Ureter (tissue), 1 donor: ENCODE results near the gene CTNNB1. TPM values are rescaled to one million over a fixed set of nuclear protein-coding genes. Genes with fewer than 3 reads are reported as not detected.

Experiments
- DNase-seq: peaks from one replicate; pipeline ENCODE4 v3.0.0-alpha.2; 2020; ENCODE audit warnings: low spot score
- total RNA-seq: library from RNA; stranded (reverse); gene quantifications from one replicate; pipeline ENCODE4 v1.2.4, GENCODE V29; 2023
- donor health status: DM: yes; HTN: yes; CAD: no.

Gene CTNNB1
- total RNA-seq, 1 donor from 2014 or later = 335 TPM

DNA sequence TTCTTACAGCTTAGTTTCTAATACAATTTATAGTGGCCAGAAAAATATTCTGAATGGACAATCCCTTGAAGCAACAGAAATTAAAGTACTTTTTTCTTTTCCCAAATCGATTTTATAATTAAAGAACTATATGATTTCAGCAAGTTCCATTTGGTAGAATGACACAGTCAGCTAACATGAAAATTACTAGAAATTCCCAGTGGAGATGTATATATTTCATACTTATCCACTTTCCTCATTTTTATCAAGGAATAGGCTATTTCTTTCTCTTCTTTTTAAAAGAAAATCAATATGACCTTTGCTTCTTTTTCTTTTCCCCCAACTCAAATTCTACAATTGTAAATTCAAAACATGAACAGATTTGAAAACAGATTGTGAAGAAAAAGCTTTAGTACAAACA lies 6.4 kb upstream of the CTNNB1 start:
- no peak for DNase-seq

DNA sequence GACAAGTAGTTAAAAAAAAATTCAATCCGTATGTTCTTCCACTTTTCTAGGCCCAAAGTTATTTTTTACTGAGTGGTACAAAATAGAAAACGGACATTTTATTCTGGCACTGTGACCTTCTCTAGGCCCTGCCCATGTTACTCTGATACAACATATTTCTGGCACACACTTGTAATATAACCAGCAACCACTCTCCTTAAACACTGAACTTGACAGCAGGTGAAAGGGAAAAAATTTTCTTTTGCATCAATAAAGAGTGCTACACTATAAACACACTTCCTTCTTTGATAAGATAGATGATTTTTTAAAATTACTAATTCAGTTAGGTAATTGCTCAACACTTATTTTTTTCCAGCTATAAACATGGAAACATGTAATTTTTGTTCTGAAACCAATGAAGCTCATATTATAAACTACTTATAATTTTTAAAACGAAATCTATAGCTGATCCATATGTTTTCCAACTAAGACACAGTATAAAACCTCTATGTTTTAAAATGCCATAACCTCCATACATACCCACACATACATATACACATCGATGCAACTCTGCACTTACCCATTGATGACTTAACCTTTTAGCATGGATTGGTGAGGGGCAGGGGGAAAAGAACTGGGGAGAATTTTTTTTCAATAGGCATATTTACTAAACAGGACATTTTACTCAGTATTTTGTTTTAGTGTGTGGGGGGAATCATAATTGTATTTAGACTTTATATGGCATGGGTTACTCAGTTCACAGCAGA lies 5.3 kb upstream of the CTNNB1 start:
- no peak for DNase-seq

DNA sequence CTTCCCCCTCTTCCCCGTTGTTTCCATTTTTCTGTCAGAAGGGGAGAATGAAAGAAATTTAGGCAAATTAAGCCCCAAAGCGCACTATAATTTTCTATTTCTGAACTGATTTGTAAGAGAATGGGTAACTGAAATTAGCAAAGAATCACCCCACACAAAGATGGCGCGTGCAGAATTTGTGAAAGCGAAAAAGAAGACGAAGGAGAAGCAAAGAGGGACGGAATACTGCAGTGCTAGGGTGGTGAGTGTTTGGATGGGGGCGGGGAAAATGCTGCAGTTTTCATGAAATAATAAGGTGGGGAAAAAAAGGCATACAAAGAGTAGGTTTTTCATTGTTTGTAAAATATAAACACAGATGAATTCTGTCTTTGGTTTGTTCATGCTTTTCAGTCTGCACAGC lies 4.6 kb upstream of the CTNNB1 start:
- no peak for DNase-seq

DNA sequence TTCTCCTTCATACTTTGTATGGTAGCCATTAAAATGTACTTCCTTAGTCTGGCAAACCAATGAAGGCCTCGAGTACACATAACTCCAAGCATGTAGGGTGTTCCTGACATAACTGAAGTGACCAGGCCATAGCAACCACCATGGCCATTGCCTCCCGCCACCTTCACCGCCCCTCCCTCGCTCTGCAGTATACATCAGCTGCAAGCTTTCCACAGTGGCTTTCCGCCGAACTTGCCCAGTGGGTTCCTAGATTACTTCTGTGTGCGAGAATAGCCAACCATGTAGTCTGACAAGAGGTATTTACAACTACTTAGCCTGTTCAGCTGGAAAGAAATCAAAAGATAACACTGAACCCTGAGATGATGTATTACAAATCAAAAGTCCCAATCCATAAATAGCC lies 3.4 kb upstream of the CTNNB1 start:
- no peak for DNase-seq

DNA sequence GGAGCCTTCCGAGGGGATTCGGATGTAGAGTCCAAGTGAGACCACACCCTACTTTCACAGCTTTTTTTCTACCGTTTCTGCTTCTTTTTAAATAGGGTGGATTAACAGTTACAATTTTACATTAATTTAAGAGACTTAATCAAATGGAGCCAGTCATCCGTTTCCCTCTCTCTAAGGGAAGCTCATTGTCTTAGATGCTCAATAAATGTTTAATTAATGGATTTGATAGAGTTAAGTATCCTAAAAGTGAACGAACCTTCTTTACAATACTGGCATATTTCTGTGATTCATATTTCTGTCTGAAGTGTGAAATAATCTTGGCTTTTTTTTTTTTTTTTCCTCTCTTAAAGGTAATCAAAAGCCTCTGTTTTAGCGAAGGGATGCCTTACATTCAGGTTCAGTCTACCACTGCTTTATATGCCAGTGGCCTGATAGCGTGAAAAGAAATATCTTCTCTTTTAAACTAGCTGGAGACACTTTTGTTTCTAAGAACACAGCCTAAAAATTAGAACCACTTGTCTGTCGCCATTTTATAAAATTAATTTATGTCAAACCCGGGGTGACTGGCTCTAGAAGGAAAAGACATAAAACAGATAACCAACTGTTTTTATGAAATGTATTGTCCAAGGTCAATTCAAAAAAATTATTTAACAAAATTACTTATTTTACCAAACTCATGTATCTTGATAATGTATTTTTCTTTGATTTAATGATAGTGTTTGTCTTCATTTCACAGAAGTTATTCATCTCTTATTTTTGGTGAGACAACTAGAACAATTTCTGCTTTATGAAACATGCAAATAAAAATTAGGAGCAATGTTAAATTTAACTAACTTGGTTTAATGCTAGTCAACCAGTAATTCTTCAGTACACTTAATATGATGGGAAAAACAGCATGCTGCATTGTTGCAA lies 2.5 kb upstream of the CTNNB1 start:
- DNase-seq = no peak

DNA sequence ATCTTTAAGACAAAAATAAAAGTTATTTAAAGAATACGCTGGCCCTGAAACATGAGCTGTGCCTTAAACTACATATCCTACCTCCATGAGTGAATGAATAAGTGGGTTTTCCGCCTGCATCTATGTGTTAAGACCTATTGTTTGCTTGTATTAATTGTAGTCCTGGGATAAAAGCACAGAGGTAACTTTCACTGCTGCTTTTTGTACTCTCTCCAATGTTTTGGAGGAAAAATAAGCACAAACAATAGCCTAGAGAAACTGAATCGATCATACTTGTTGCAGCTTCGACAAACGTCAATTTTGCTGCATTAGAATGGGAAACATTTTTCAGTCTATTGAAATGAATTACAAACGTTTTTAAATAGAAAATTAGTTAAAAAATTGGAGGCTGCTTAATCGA lies 1.3 kb upstream of the CTNNB1 start:
- DNase-seq = no peak

DNA sequence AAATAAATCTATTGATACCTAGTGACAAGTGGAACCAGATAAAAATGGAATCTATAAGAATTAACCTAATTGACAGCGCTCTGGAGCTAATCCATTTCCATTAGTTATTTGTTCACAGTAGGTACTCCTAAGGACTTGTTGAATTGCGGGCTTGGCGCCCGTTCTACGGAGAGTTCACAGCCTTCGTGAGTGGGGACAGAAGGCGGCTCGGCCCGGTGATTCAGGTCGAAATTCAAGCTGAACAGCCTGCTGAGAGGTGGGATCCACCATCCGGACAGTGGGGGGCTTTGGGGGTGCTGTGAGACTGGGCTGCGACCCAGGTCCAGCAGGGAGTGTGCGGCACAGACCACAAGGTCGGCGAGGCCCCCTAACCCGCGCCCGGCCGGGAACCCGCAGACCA lies 779 bp upstream of the CTNNB1 start:
- peak; percentile 53 for DNase-seq

DNA sequence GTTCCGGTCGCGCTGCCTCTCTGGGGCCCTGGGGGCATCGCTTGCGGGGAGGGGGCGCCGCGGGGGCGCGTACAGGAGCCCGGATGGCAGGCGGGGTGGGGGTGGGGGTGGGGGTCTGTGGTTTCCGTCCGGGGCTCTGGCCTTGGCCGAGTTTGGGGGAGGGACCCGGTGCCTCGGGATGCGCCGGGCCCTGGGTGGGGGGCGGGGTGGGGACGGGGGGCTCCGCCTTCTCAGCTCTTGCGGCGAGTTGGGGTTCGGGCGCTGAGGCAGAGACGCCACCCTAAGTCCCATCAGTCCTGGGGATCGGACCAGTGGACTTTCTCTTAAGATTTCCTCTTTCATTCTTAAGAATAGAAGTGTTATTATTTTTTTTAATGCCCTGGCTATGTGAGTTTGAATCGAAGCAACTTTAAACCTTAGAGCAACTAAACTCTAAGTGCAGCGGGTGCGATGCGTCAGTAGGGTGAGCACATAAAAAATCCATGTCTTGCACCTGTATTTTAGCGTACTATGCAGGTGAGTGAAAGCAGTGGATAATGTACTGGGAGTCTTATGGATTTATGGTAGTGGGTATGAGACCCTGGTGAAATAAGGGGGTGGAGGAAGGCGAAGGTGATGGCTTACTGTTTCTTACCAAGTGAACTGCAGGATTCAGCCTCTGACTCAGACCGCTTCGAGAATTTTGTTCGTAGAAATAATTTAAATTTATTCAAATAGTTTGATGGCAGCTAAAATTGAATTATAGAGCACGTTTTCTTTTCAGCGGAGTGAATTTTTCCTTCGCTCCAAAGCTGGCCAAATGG lies 762 bp downstream of the CTNNB1 start:
- no peak for DNase-seq

DNA sequence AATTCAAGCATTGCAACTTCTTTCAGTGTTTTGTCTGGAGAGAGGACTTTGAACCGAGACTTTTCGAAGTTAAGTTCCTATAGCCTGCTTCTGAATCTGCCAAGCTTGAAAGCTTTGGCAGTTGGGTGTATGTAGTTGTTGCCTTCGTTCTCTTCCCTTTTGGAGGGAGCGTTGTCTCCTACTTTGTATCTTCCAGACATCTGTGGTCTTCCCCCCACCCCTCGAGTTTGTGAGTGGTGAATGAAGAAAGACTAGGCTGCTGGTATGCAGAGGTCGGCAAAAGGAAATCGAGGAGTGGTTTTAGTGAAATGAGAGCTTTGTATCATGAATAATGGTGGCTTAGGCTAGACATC lies 1.3 kb downstream of the CTNNB1 start:
- no peak for DNase-seq

DNA sequence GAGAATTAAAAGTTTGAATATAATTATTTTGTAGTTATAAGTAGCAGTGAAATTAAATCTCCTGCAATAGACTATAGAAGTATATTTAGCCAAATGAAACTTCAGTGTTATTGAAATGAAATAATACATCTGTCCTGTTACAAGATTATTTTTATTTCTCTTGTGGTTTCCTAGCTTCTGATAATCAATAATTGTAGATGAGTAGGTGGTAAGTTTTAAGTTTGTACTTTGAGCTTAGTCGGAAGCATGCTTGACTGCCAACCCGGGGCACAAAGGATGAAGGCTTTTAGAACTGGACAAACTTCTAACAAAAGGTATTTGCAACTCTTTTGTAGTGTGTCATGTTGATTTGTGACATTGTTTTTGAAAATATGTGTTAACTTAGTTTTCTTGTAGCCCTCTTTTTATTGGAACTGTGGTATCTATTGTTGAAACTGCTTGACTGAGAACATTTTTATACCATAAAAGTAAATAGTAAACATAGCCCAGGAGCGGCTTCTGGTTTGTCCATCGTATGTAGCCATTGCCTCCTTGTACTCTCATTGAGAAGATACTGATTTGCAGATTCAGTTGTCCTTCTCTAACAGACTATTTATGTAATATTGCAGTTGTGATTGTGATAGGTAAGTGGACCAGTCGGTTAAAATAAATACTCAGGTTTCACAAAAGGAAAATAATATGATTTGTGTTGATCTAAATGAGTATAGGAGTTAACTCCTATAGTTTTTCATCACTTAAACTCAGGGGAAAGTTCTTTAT lies 2.9 kb downstream of the CTNNB1 start:
- DNase-seq = no peak

DNA sequence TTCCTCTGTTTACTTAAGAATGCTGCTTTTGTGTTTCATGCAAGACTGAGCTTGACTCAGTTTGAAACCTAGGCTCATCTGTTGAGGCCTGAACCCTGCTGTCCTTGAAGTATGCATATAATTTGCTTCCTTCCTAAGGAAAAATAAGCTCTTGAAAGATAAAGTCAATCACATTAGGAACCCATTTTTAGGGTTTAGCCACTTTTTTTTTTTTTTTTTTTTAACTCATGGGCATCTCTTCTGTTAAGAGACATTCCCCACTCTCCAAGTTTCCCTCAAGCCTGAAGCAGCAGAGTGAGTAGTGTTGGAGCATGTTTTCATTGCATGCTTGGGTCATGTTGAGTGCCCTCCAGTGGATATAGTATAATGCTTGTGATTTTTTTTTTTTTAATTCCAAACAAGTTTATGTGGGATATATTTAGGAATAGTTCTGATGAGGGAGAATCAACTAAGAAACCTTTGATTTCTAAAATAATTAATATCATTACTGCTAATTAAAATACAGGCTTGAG lies 3.6 kb downstream of the CTNNB1 start:
- no peak for DNase-seq

DNA sequence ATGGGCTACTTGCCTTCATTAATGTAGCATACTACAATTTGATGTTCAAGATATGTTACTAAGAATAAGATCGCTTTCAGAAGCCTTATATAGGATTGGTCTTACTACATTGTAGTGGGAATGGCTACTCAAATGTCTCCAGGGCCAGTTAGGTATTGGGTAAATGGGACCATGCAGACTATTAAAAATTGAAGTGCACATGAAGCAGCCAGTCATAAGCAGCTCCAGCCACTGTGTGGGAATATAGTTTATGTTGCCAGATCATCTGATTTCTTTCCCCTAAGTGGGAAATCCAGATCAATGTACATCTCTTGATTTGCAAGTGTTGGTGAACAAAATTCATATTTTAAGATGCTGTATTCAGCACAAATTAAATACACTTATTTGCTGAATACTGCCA lies 5.1 kb downstream of the CTNNB1 start:
- DNase-seq = no peak

DNA sequence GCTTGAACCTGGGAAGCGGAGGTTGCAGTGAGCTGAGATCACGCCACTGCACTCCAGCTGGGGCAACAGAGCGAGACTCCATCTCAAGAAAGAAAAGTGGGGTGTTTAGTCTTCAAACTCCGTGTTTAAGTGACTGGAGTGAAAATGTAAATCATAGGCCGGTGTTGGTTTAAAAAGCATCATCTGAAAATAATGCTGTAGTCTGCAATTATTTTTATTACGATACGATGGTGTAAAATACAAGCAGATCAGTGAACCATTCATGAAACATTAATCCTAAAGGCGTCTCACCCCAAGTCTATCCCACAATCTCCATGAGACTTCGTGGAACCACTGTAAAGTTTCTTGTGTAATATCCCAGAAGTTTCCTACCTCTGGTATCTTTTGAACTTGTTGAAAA lies 6.3 kb downstream of the CTNNB1 start:
- DNase-seq = no peak

DNA sequence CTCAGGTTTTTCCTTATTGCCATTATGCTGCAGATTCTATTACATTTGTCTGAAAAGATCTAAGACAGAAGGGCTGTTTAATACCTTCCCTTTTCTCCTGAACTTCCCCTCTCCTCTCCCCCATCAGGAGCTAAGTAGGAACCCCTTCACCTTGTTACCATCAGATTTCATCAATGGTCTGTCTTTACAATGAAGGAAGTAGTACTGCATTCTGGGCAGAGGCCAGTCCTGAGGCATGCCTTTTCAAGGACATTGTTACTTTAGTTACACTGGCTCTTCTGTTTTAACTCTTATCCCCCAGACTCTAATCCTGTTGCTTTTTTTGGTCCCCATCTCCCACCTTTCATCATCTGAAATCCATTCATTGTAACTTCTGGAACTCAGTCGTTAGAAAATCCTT lies 8.1 kb downstream of the CTNNB1 start:
- DNase-seq = no peak

DNA sequence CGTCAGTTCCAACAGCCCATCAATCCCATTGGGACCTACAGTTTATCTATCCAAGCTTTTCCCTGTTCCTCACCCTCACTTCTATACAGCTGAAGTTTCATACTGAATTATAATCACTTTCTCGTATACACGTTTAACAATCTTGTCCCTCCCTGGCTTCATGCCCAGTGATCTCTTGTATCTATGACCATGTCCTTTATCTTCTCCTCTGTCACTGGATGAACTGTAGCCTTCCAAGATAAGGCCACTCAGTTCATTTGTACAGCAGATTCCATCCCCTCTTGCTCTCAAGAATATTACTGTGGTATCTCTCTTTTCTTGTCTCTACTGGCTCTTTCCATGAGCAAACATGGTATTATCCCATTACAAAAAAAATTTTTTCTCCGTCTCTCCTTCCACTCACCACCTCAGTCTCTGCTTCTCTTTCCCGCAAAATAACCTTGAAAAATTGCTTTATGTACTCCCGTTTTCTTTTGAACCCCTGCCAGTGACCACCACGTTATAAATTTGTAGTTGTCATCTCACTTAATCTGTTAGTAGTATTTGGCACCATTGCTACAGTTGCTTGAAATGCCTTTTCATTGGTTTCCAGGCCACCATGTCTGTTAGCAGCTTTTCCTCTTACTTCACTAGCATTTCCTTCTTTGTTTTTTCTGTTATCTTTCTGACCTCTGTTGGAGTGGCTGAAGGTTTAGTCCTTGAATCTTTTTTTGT lies 9.4 kb downstream of the CTNNB1 start:
- DNase-seq = no peak

DNA sequence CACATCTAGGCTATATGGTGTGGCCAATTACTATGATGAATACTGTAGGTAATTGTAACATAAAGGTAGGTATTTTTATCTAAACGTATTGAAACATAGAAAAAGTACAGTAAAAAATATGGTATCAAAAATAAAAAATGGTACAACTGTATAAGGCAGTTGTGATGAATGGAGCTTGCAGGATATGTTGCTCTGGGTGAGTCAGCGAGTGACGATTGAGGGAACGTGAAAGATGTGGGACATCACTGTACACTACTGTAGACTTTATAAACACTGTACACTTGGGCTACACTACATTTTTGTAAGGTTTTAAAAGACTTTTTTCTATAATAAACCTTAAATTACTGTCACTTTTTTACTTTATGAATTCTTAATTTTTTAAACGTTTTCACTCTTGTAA lies 10.3 kb downstream of the CTNNB1 start:
- DNase-seq = no peak

DNA sequence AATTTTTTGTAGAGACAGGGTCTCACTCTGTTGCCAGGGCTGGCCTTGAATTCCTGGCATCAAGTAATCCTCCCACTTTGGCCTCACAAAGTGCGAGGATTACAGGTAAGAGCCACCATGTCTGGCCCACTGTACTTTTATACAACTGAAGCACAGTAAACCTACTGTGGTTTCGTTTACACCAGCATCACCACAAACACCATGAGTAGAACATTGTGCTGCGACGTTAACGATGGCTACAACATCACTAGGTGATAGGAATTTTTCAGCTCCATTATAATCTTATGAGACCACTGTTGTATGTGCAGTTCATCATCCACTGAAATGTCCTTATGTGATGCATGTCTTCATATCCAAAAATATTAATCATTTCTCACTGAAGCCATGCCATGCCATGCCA lies 11.7 kb downstream of the CTNNB1 start:
- no peak for DNase-seq

DNA sequence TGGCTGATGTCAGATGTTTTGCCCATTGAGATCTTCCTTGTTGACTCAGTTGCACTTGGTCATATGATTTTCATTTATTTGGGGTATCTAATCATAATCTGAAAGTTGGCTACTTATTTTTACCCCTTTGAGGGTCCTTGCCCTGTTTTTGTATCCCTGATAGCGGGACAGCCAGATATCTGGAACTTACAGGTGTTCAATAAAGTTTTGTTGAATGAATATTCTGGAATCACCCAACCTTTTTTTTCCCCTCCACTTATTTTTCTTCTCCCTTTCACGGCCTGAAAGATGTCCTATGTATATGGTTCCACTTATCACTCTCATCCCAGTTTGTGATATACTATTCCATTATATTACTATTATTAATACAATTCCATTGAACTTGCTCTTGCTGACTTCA lies 12.8 kb downstream of the CTNNB1 start:
- no peak for DNase-seq

DNA sequence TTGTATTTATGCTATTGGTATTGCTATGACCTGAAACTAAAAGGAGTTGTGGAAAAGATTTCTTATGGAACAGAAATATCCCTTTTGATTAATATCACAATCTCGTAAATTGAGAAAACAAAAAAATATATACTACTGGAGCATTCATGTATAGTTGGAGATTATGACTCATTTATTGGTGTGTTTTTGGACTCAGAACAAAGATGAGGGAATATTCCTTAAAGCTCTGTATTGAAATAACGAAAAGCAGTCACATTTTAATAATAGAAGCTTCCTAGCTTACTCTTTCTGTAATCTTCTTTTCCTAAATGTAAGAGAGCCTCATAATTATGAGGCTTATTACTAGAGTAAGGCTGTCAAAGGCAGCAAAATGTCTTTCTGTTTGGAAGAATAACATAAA lies 14.3 kb downstream of the CTNNB1 start:
- DNase-seq = no peak

DNA sequence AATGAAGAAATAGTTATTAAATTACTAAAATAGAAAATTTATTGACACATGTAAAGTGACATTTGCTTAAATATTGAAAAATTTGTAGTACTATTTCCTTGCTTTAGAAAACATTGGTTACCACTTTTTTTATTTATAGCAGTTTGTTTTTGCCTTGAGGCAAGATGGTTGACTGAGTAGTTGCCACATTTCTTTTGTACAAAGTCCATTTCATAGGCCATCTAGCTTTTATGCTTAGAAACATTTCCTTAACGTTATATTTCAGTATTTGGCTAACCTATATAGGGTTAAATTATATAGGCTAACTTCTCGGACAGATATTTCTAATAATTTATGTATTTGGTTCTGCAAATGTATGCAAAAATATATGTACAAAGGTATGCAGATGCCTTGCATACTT lies 17.1 kb downstream of the CTNNB1 start:
- DNase-seq = no peak

DNA sequence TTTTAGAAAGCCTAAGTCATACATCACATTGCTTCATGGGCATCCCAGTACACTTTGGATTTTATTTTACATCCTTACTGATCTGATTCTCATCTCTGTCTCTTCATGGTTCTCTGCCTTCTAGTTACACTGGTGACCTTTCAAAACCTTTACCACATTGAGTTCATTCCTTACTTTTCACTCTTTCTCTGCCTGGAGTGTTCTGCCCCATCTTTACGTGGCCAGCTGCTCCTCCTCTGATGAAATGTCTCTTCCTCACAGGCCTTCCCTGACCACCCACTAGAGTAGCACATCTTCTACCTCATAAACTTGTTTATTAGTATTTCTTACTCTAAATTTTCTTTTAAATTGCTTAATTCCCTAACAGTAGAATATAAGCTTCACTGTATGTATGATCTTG lies 17.7 kb downstream of the CTNNB1 start:
- DNase-seq = no peak
